Caco-2 (cell line): Measurements from ENCODE around the gene PAX5. TPM values are rescaled to one million over a fixed set of nuclear protein-coding genes. Genes with fewer than 3 reads are reported as not detected.
"Not testable (repeated sequence)": the region's sequence is repeated elsewhere in the genome, so short reads cannot be mapped to it uniquely, and the experiment has no call there.

Source experiments
- Bru-seq: library from RNA; stranded (reverse); fragments of 400-500 nt; gene quantifications from one replicate; lab custom pipeline; 2021; lab: Mats Ljungman, UMichigan
- BruChase-seq, 2 experiments: library from RNA; stranded (reverse); fragments of 400-500 nt; gene quantifications; one replicate each; lab custom pipeline; 2021; lab: Mats Ljungman, UMichigan
- BruUV-seq: library from RNA; stranded (reverse); fragments of 400-500 nt; replicated peaks from 2 replicates; lab custom pipeline; 2021; lab: Mats Ljungman, UMichigan
- CTCF ChIA-PET: fragments of 300-600 bp; sonication (Branson Sonifier 250); formaldehyde crosslinking; loops from one replicate; lab custom pipeline; 2022; ENCODE audit warnings: antibody characterized with exemption; lab: Charles Lee
- POLR2A ChIA-PET: fragments of 300-600 bp; sonication (Branson Sonifier 250); formaldehyde crosslinking; loops from one replicate; lab custom pipeline; 2022; ENCODE audit warnings: antibody characterized with exemption; lab: Charles Lee
- DNase-seq, 2 experiments: peaks; one replicate each; pipeline versions ENCODE4 v3.0.0 to v3.0.0-alpha.2; 2020 to 2022
- H3K27me3 ChIP-seq: replicated peaks from 2 replicates; pipeline ENCODE4 v1.6.0; 2011; ENCODE audit warnings: low read length; ENCODE audit not compliant: control insufficient read depth, insufficient read depth
- H3K36me3 ChIP-seq: 2 replicates; pipeline ENCODE4 v1.5.1; 2011; ENCODE audit warnings: low read length; ENCODE audit not compliant: control insufficient read depth, insufficient read depth
- H3K4me1 ChIP-seq: fragments of 250-450 bp; sonication (Bioruptor Pico); 2 replicates; pipeline ENCODE4 v1.5.1; 2020; ENCODE audit warnings: mild to moderate bottlenecking
- H3K4me3 ChIP-seq: 2 replicates; pipeline ENCODE4 v1.5.1; 2011; ENCODE audit warnings: low read depth, mild to moderate bottlenecking, control low read depth, low read length
- H3K9me3 ChIP-seq: fragments of 250-450 bp; sonication (Bioruptor Pico); 2 replicates; pipeline ENCODE4 v1.5.1; 2020; ENCODE audit warnings: mild to moderate bottlenecking, moderate library complexity
- H3K27ac Mint-ChIP-seq: one replicate; pipeline ENCODE4 v1.8.0; 2022; ENCODE audit warnings: mixed read lengths; ENCODE audit not compliant: unreplicated experiment
- H3K27me3 Mint-ChIP-seq: one replicate; pipeline ENCODE4 v1.8.0; 2022; ENCODE audit warnings: mixed read lengths; ENCODE audit not compliant: insufficient read depth, unreplicated experiment
- H3K36me3 Mint-ChIP-seq: one replicate; pipeline ENCODE4 v1.8.0; 2022; ENCODE audit warnings: mild to moderate bottlenecking, mixed read lengths; ENCODE audit not compliant: insufficient read depth, unreplicated experiment
- H3K4me1 Mint-ChIP-seq: one replicate; pipeline ENCODE4 v1.8.0; 2022; ENCODE audit warnings: low read depth, mixed read lengths; ENCODE audit not compliant: unreplicated experiment
- H3K4me3 Mint-ChIP-seq: one replicate; pipeline ENCODE4 v1.8.0; 2022; ENCODE audit warnings: mild to moderate bottlenecking, moderate library complexity, mixed read lengths; ENCODE audit not compliant: unreplicated experiment
- H3K9me3 Mint-ChIP-seq: one replicate; pipeline ENCODE4 v1.8.0; 2022; ENCODE audit warnings: mixed read lengths; ENCODE audit not compliant: unreplicated experiment
- intact Hi-C: fragments of 100-400 bp; cut with micrococcal nuclease; formaldehyde crosslinking; loops from one replicate; pipeline ENCODE4 v1.10.0; 2022; ENCODE audit not compliant: unreplicated experiment
- long read RNA-seq: library from polyadenylated mRNA; stranded (forward); transcript quantifications from one replicate; pipeline ENCODE4 v2.0.0, GENCODE V29; 2022
- total RNA-seq: library from RNA; stranded (reverse); gene quantifications from 2 replicates; pipeline ENCODE4 v1.2.3, GENCODE V29; 2022
- TF ChIP-seq, protein P1 (sequence below), 2 experiments: fragments of 200-600 bp in 1 of 2; IDR thresholded peaks; 1 replicate in 1 of 2; 2 replicates in 1 of 2; pipeline versions ENCODE4 v1.5.1 to v1.8.0; 2011 to 2022; ENCODE audit warnings: antibody characterized with exemption in 1 of 2, control low read depth in 1 of 2, inconsistent platforms in 1 of 2, low read depth in 1 of 2, low read length in 1 of 2, mild to moderate bottlenecking in 1 of 2, moderate library complexity in 1 of 2; ENCODE audit not compliant: insufficient read depth in 1 of 2, severe bottlenecking in 1 of 2, unreplicated experiment in 1 of 2

Gene PAX5
- total RNA-seq (0.16 TPM in 1 of 2 replicates, not detected in the other), Bru-seq, nascent RNA (percentile 3 among the genes with signal in this experiment), BruChase-seq, experiment 1, labeled RNA remaining after a 2-hour chase (percentile 2 among the genes with signal in this experiment), BruChase-seq, experiment 2, labeled RNA remaining after a 6-hour chase (percentile 3 among the genes with signal in this experiment)
- long read RNA-seq: 0 reads

- Mint-ChIP-seq H3K27ac (no peak within 1 kb of the TSS), H3K36me3 (no peaks in the 10 kb centered on the region), H3K4me1 (peaks cover 7% of the 10 kb centered on the region), H3K4me3 (peak within 1 kb of the TSS; percentile 70), H3K27me3 (peaks cover 15% of the 10 kb centered on the region), H3K9me3 (no peaks in the 10 kb centered on the region)
- peaks cover 8% of the 10 kb centered on the region; the same call in 1 of the 2 replicates for H3K4me1 ChIP-seq
- POLR2A ChIA-PET: interaction anchor here (0.6 kb wide), 1 partner anchor 17 kb away, joined by 6 read pairs; no protein-coding TSS in a partner anchor
- CTCF ChIA-PET: no interaction called here
- peaks cover 2% of the 10 kb centered on the region for H3K27me3 ChIP-seq
- no peaks in the 10 kb centered on the region for H3K9me3 ChIP-seq
- no peaks in the 10 kb centered on the region for H3K36me3 ChIP-seq
- H3K4me3 ChIP-seq: peak within 1 kb of the TSS; percentile 19
- DNase-seq: no peak
- no TSS peak for BruUV-seq
- TF ChIP-seq, protein P1, sequence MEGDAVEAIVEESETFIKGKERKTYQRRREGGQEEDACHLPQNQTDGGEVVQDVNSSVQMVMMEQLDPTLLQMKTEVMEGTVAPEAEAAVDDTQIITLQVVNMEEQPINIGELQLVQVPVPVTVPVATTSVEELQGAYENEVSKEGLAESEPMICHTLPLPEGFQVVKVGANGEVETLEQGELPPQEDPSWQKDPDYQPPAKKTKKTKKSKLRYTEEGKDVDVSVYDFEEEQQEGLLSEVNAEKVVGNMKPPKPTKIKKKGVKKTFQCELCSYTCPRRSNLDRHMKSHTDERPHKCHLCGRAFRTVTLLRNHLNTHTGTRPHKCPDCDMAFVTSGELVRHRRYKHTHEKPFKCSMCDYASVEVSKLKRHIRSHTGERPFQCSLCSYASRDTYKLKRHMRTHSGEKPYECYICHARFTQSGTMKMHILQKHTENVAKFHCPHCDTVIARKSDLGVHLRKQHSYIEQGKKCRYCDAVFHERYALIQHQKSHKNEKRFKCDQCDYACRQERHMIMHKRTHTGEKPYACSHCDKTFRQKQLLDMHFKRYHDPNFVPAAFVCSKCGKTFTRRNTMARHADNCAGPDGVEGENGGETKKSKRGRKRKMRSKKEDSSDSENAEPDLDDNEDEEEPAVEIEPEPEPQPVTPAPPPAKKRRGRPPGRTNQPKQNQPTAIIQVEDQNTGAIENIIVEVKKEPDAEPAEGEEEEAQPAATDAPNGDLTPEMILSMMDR (IDR thresholded peaks at IDR 0.05; ENCODE audit: insufficient read depth in 1 of 2, low read depth in 1 of 2, low read length in 1 of 2, severe bottlenecking in 1 of 2, unreplicated experiment in 1 of 2): no peak
- intact Hi-C loops: no loop called here
Observed at GRCh38 chr9:37033682-37034304, at the start of gene PAX5. TSS of gene PAX5 (minus strand) at chr9:37034268. CDS start at chr9:37034031, 237 bp downstream.

GRCh38 chr9:37083654-37084053 lies 49.6 kb upstream of the PAX5 start:
- no peaks in the 10 kb centered on the region for H3K27me3 Mint-ChIP-seq
- no peak overlapping the region for H3K4me3 Mint-ChIP-seq
- H3K27ac Mint-ChIP-seq: no peak overlapping the region
- intact Hi-C loops: no loop called here
- CTCF ChIA-PET: no interaction called here
- H3K4me3 ChIP-seq: no peak overlapping the region
- H3K4me1 Mint-ChIP-seq: peaks cover 8% of the 10 kb centered on the region
- H3K9me3 Mint-ChIP-seq: no peaks in the 10 kb centered on the region
- H3K4me1 ChIP-seq: peaks cover 7% of the 10 kb centered on the region; the same call in 1 of the 2 replicates
- H3K36me3 ChIP-seq: no peaks in the 10 kb centered on the region; the same call in 1 of the 2 replicates
- POLR2A ChIA-PET: no interaction called here
- peaks cover 29% of the 10 kb centered on the region for H3K36me3 Mint-ChIP-seq
- TF ChIP-seq, protein P1 (IDR thresholded peaks at IDR 0.05; ENCODE audit: insufficient read depth in 1 of 2, low read depth in 1 of 2, low read length in 1 of 2, severe bottlenecking in 1 of 2, unreplicated experiment in 1 of 2): no peak
- no peak for DNase-seq
- no peaks in the 10 kb centered on the region for H3K9me3 ChIP-seq
- no peaks in the 10 kb centered on the region for H3K27me3 ChIP-seq
- no TSS peak for BruUV-seq

GRCh38 chr9:37082214-37082765 lies 48.2 kb upstream of the PAX5 start:
- peaks cover 8% of the 10 kb centered on the region for H3K4me1 Mint-ChIP-seq
- ChIA-PET CTCF (interaction anchor here (0.6 kb wide), 1 partner anchor 37 kb away, joined by 9 read pairs; no protein-coding TSS in a partner anchor), POLR2A (no interaction called here)
- H3K27me3 ChIP-seq: no peaks in the 10 kb centered on the region
- no peak overlapping the region for H3K4me3 Mint-ChIP-seq
- TF ChIP-seq, protein P1 (IDR thresholded peaks at IDR 0.05; ENCODE audit: insufficient read depth in 1 of 2, low read depth in 1 of 2, low read length in 1 of 2, severe bottlenecking in 1 of 2, unreplicated experiment in 1 of 2): no peak
- DNase-seq: no peak
- H3K27ac Mint-ChIP-seq: no peak overlapping the region
- peaks cover 23% of the 10 kb centered on the region for H3K36me3 Mint-ChIP-seq
- H3K4me1 ChIP-seq: peaks cover 7% of the 10 kb centered on the region; the same call in 1 of the 2 replicates
- intact Hi-C loops: no loop called here
- H3K9me3 Mint-ChIP-seq: no peaks in the 10 kb centered on the region
- H3K9me3 ChIP-seq: no peaks in the 10 kb centered on the region
- H3K27me3 Mint-ChIP-seq: no peaks in the 10 kb centered on the region
- BruUV-seq: no TSS peak
- H3K4me3 ChIP-seq: no peak overlapping the region
- H3K36me3 ChIP-seq: no peaks in the 10 kb centered on the region; the same call in 1 of the 2 replicates

DNA sequence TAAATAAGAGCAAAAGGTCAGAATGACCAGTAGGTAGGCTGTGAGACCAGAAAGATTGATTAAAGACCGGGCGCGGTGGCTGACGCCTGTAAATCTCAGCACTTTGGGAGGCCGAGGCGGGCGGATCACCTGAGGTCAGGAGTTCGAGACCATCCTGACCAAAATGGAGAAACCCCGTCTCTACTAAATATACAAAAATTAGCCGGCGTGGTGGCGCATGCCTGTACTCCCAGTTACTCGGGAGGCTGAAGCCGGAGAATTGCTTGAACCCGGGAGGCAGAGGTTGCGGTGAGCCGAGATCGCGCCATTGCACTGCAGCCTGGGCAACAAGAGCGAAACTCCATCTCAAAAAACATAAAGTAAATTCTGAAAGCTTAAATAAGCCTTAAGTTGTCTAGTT lies 47.4 kb upstream of the PAX5 start:
- POLR2A ChIA-PET: interaction anchor here (0.9 kb wide), 1 partner anchor 39 kb away, joined by 6 read pairs; the partner anchor contains the start of gene ZCCHC7
- H3K27me3 ChIP-seq, H3K36me3 ChIP-seq, H3K9me3 Mint-ChIP-seq, H3K4me1 Mint-ChIP-seq, BruUV-seq, intact Hi-C loops, CTCF ChIA-PET, H3K27ac Mint-ChIP-seq, H3K9me3 ChIP-seq, DNase-seq, H3K27me3 Mint-ChIP-seq, H3K4me3 ChIP-seq, H3K4me1 ChIP-seq: not testable (repeated sequence)
- H3K36me3 Mint-ChIP-seq: peaks cover 15% of the 10 kb centered on the region
- H3K4me3 Mint-ChIP-seq: peak overlapping the region; percentile 82
